HuH-7 (cell line): ENCODE measurements around the gene MAMDC2.

Source experiments
- DNase-seq: peaks from one replicate; pipeline ENCODE4 v3.0.0; 2011; ENCODE audit warnings: low spot score

The MAMDC2 gene

DNA sequence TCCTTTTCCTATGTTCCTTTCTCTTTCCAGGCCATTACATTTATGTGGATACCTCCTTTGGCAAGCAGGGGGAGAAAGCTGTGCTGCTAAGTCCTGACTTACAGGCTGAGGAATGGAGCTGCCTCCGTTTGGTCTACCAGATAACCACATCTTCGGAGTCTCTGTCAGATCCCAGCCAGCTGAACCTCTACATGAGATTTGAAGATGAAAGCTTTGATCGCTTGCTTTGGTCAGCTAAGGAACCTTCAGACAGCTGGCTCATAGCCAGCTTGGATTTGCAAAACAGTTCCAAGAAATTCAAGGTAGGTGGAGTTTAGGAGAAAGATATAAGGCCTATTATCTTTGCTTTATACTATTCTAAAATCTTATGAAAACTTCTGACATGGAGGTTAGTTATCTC lies 64.5 kb downstream of the MAMDC2 start:
- no peak for DNase-seq

DNA sequence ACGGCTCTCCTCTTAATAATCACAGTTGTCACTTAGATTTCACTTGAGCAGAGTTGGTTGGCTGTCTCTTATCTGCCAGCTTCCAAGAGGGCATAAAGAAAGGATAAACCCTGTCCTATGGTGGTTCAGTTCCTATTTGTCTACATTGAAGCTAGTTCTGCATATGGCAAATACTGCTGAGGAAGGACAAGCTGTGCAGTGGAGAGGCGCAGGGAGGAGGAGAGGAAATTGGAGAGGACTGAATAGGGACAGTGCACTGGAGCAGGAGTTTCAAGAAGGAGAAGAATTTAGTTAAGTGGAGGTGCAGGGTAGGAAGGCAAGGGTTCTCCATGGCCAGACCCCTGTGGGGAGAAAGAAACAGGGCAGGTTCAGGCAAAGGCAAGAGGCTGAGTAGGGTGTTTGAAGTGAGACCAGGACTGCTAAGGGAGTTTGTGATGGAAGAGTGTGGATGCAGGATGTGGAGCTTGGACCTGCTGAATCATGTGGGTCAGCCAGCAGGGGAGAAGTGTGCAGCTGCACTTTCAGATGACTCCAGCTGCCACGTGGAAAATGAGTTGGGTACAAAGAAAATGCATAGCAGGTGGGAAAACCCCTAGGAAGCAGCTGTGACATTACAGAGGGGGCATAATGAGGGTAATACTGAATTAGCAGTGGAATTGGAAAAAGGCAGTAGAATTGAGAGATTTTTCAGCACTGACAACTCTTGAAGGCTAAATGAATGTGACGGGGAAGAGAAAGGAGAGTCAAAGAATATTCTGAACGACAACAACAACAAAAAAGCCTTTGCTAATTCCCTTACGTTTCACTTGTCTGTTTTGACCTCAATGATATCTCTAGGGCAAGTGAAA lies 66.8 kb downstream of the MAMDC2 start:
- DNase-seq = no peak

DNA sequence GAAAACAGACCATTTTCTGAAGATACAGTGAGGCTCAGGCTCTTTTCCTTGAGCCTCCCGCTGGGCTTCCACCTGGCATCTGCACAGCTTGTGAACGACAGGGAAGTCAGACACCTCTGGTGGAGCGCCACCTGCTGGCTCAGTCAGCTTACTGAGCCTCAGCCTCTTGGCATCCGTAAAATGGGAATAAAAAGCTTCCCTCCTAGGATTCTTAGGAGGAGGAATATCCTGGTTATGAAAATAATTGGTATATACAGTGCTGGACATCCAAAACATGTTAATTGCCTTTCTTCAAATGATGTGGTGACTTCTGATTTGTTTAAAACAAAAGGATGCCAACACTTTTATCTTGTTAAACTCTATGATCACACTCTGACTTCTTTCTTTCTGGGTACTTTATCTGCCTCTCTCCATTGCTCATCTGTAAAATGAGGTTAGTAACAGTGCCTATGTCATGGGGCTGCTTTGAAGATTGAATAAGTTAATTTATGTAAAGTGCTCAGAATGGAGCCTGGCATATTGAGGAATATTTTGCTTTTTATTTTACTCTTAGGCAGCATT lies 67.5 kb downstream of the MAMDC2 start:
- peak; percentile 40 for DNase-seq

DNA sequence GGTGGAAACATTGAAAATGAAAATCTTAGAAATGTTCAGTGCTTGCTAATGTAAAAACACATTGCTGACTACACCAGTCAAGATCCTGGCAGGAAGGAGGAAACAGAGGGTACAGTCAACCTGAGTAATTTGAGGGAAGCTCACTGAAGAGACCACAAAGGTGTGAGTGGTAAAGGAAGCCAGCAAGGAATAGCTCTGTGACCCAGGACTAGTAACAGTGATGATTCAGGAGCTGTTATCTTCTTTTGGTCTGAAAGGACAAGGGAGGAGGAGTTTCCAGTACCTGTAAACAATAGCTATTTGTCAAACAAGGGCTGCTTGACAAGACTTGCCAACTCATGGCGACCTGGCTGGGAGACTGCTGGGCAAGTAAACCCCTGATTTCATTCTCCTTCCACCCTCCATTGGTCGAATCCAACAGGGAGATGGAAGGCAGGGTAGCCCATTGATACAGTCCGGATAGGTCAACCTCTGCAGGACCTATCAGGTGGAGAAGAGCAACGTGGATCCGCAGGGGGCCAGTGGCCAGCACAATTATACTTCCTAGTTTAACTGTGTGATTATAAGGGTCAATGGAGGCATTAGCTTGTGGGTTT lies 68.1 kb downstream of the MAMDC2 start:
- no peak for DNase-seq

DNA sequence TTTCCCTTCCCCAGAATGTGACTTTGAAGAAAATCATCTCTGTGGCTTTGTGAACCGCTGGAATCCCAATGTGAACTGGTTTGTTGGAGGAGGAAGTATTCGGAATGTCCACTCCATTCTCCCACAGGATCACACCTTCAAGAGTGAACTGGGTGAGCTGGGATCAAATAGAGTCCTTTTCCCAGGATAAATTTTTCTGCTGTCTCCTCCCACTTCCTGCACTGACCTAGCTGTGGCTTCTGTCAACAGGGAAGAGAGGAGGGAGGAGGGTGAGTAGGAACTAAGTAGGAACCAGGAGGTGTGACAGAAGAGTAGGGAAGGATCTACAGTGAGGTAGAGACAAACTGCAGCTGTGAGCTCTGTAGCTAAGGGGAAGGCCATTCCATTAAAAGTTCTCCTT lies 69.3 kb downstream of the MAMDC2 start:
- no peak for DNase-seq

DNA sequence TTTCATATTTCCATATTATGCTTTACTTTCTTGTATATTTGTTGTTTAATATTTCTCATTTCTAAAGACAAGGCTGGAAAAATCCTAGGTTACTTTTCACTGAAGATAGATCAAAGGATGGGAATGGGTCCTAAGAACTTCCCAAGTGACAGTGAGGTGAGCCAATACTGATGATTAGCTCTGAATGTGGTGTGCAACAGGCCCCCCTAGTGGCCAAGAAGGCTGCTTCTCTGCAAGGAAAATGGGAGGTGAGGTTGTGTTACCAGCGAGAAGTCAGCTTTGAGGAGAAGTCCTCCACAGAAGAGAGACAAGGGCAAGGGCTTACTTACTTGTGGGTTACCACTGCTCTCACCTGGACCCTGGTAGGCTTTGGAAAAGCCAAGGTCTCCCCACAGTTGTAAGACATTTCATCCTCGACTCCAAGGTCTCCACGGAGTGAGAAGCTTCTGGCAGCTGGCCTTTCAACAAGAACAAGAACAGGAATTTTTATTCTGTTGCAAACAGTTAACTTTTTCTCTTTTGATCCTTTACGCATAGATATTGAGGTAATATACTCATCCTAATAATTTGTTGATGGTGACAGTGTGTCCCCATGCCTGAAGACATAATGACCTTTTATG lies 69.9 kb downstream of the MAMDC2 start:
- DNase-seq = peak; percentile 45

DNA sequence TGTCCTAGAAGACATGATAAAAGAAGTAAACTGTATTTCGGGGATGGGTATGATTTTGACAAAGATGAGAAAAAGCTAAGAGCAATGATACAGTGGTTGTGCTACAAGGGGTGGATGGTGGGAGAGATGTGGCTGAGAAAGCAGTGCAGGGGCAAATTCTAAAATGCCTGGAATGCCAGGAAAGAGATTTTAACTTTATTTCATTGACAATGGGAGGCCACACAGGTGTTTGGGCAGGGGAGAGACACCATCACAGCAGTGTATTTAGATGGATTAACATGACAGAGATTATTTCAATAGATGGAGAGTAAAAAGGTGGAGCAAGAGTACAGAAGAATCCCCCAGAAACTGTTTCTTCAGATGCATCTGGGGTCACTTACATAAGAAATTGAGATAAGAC lies 71.2 kb downstream of the MAMDC2 start:
- no peak for DNase-seq

DNA sequence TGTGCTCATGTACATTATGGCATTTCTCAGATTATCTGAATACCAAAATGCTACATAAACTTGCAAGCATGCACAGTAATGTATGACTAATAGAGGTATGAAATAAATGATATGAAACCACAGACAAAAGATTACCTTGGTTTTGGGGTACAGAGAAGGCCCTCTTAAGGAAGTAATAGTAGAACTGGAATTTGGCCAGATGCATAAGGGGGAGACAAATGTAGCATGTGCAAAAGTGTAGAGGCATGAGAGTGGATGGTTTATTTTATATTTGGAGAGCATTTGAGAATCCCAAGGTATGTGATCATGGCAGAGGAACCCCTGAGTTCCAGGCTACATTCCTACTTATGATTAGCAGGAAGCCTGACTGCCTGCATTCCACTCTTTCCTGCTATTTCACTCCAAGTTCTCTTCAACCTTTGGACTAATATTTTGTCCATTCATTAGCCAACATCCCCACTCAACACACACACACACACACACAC lies 74.2 kb downstream of the MAMDC2 start:
- no peak for DNase-seq

DNA sequence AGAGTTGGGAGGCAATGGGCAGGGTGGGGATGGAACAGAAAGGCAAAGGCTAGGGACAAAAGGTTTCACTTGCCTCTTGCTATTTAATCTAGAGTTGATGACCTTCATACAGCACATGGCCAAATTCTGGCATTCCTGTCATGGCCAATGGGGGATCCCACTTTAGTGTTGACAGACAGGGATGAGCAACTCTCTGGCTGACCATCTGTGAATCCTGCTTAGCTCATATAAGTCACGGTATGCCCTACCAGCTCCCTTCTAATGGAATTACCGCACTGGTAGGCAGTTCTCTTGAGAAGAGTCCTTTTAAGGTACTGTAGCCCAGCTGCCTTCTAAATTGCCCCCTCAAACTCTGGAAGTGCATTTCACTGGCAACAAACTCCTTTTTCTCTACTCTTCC lies 76.1 kb downstream of the MAMDC2 start:
- no peak for DNase-seq

DNA sequence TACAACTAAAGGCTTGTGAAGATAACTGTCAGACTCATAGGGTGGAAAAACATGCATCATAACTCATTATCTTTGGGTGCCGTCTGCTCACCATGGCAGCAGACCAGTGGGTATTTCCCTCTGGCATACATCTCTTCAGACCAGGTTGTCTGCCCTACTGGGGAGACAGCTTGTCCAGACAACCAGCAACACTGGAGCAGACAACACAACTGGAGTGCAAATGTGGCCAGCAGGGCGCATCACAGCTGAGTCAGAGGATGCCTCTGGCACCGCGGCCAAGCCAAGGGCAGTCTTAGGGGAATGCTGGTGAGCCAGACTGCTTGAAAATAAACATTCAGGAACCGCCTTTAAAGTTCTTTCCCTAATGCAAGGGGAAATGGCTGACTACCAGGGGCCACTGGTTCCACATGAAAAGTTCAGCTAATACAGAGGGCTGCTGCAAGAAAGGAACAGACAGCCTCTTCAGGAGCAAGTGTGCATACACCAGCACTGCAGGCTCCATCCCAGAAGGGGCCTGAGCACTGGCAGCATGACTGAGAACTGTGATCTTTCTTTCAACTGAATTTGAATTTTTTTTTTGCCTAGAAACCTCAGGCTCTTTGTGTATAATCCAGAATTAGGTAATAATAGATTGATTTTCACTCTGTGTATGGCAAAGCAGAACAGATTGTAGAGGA lies 77.3 kb downstream of the MAMDC2 start:
- no peak for DNase-seq

DNA sequence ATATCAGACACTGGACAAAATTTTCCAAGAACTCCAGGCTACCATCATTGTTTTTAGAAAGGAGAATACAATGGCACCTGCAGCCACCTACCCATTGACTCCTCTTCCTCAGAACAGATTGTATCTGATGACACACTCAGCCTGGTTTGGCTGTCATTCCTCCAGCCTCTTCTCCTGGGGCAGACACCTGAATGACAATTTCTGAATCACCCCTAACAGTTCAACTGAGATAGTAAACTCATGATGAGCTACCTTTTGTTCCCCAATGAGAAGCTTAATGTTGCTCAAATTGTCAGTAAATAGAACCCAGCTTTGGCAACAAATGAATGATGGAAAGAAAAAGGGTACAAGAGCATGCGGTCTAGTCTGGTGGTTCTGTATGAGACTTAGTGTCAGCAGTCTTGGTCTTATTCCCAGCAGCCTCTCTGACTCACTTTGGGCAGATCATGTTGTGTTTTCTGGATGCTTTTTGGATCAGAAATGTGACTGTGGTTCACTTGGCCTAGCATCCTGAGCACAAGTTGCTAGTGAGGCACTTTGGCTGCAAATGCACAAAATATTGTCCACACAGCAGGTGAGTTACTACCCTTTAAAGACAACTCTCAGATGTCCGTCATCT lies 78.3 kb downstream of the MAMDC2 start:
- no peak for DNase-seq

DNA sequence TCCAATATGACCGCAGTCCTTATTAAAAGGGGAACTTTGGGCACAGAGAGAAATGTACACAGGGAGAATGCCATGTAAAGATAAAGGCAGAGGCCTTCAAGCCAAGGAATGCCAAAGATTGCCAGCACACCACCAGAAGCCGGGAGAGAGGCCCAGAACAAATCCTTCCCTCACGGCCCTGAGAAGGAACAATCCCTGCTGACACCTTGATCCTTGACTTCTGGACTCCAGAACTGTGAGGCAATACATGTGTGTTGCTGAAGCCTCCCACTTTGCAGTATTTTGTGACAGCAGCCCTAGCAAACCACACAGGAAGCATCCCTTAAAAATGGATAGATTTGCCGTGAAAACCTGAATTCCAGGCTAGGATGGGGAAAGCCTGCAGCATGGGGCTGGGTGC lies 80.0 kb downstream of the MAMDC2 start:
- DNase-seq = no peak

DNA sequence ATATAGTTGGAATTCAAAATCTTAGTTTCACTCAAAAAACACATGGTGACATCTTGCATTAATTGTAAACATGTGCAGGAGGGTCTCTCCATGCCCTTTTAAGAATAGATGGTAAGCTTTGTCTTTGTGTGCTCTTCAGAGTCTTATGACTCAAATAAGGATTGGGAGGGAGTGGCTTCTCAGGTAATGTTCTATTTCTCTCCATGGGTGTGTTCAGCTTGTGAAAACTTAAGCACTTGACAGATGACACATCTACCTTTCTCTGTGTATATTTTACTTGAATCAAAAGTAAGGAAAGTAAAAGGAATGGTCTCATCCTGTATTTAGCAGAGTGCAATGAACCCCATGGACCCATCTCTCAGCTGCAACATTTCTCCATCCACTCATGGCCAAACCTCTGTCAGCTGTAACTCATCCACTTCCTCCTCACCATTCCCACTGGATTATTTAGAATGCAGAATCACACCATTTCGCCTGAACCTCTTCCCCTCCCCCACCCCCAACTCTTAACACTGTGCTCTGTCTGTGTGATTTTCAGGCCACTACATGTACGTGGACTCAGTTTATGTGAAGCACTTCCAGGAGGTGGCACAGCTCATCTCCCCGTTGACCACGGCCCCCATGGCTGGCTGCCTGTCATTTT lies 82.1 kb downstream of the MAMDC2 start:
- no peak for DNase-seq

DNA sequence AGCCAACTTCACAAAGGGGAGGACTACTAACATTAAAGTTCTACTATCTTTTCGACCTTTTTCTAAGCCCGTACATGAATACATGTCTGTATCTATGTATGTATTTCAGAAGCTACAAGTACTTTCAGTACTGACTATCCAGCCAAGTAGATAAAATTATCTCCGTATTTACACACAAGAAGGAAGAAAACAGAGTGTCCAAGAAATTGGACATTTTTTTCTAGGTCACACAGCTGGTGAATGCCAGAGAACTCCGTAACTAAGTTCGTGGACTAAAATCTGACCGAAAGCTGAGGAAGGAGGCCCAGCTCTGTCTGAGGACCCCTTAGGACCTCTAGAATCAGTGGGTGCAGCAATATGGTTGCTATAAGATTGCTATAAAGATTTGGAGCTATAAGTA lies 83.4 kb downstream of the MAMDC2 start:
- no peak for DNase-seq

DNA sequence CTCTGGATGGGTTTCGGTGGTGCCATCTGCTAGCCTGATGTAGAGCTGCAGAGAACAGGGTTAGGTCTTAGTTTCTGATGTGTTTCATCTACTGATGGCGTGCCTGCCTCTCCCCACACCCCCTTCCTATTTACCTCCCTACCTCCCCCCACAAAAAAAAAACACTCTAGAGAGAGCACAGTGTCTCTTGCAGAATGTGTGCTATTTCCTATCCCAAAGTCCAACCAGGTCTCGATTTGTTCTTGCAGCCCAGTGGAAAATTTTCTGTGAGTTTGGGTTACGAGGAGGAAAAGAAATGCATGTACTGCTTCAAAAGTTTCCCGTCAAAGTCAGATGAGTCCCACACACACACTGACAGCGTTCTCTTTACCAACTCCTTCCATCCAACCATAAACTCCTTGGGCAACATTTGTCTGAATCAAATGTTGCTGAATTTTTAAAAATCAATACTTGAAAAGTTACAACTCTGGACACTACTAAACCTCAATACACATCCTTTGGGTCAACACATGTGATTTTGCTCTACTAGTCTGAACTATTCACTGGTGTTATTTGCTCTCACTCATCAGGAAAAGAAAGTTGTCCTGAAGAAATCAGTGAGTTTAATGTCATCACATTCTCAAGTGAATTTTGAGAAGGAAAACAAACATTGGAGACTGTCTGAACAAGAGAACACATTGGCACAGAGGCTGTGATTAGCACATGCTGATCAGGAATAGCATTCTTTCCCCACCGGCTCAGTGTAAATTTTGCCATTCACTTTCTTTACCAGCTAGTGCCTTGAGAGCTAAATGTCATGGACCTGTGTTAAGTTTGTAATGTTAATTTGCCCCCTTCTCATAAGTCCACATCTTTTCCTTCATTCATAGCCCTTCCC lies 84.1 kb downstream of the MAMDC2 start:
- no peak for DNase-seq

DNA sequence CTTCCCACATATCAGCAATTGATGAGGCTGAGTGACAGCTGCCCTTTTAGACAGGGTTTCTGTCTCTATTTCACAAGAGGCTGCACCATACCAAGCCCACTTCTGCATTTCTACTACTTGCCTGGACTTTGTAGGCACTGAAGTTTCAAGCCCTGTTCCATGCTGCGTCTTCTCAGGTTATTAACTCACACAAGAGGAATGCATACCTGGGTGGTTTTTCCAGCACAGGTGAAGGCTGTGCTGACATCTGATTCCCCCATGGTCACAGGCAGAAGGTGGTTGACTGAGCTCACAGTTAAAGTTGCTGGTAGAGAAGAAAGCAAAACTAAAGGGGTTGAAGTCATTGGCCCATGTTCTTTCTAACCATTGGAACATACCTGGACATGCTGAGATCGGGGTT lies 86.6 kb downstream of the MAMDC2 start:
- no peak for DNase-seq

DNA sequence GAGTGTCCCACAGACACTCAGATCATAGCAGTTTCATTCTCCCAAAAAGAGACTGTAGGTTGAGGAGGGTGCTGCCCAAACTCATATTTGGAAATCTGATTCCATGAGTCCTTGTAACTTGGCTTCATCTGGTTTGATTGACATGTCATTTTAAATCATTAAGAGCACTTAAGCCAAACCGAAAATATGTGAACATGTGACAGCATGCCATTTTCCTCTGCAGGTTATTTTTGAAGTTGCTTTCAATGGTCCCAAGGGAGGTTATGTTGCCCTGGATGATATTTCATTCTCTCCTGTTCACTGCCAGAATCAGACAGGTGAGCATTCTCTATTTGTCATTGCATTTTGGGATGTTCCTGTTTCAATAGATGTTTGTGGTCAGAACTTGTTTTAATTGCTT lies 87.6 kb downstream of the MAMDC2 start:
- DNase-seq = no peak

DNA sequence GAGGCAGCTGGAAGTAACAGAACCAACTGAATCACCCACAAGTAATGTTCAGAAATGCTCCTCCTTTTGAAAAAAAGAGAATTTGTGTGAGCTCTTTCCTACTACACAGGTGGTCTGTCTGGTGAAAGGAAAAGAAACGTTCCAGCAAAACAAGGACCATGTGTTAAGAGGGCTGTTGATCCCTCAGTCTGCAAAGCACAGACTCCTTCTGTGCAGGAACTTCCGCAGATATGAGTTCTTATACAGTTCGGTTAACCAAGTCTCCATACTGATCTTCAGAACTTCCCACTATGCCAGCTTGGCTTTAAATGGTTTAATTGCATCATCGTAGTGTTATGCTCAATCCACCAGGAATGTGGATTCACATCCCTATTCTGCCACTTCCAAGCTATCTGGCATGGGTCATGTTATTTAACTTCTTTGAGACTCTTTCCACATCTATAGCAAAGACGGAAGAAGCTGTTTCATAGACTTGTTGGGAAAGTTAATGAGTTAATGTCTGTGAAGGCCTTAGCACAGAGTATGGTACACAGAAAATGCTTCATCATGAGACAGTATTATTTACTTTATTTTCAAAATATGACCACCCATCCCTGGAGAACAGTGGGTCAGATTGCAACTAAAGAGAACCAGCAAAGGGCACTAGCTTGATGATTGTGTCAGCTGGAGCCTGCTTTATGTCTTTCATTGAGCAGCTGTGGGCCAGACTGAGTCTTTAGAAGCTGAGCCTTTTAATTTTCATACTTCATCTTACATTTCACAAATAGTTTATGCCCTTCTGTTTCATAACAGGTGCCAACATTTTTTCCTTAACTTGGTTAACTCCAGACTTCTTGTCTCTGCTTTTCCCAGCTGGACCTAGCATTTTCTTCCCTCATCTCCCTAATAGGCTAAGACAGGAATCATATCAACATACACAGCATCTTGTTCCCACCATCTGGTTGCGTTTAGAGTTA lies 89.9 kb downstream of the MAMDC2 start:
- DNase-seq = no peak

DNA sequence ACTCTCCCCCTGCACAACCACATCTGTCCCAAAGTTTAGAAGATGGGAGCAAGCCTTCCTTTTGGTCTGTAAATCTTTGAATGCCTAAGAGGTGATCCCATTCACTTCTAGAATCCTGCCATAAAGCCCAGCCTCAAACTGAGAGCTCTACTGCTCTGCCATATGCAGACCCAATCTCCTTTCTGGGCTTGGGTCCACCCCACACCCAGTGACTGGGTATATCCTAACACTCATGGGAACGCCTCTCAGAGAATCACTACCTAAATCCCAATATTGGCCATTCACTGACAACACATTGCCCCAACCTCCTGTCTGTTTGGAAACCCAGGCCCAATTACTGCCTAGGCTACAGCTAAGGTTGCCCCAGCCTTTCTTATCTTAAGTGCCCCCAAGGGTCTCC lies 90.7 kb downstream of the MAMDC2 start:
- DNase-seq = no peak
